ENCODE results near the gene KLHDC7B.

DNA sequence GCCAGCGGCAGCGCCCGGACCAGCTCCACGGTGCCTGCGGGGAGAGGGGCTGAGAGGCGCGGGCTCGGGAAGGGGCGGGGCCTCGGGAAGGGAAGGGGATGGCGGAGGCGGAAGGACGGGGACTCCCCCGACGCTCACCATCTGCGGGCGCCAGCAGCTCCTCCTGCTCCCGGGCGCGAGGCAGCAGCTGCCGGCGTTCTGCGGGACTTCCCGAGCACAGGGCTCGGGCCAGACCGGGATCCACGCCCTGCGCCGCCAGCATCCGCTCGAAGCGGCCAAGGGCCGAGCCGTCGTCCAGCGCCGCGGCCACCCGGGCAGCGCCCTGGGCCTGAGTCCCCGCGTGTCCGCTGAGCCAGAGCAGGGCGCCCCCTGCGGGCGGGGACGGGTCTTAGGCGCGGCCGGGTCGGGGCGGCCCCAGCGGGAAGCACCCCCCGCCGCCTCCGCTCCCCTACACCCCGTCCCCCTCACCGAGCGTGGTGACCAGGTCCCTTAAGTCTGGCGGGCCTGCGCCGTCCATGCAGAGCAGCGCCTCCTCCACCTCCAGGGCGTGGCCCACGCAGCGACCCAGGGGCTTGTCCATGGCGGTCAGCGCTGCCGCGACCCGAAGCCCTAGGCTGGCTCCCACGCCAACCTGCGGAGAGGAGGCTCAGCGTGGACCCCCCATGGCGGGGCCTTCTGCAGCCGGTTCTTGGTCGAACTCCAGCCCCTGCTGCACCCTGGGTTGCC, 19.4 kb upstream of the KLHDC7B start:
- TF ChIP-seq, protein P1, sequence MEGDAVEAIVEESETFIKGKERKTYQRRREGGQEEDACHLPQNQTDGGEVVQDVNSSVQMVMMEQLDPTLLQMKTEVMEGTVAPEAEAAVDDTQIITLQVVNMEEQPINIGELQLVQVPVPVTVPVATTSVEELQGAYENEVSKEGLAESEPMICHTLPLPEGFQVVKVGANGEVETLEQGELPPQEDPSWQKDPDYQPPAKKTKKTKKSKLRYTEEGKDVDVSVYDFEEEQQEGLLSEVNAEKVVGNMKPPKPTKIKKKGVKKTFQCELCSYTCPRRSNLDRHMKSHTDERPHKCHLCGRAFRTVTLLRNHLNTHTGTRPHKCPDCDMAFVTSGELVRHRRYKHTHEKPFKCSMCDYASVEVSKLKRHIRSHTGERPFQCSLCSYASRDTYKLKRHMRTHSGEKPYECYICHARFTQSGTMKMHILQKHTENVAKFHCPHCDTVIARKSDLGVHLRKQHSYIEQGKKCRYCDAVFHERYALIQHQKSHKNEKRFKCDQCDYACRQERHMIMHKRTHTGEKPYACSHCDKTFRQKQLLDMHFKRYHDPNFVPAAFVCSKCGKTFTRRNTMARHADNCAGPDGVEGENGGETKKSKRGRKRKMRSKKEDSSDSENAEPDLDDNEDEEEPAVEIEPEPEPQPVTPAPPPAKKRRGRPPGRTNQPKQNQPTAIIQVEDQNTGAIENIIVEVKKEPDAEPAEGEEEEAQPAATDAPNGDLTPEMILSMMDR (IDR thresholded peaks at IDR 0.05) = peak; percentile 82
- TF ChIP-seq, protein P2, sequence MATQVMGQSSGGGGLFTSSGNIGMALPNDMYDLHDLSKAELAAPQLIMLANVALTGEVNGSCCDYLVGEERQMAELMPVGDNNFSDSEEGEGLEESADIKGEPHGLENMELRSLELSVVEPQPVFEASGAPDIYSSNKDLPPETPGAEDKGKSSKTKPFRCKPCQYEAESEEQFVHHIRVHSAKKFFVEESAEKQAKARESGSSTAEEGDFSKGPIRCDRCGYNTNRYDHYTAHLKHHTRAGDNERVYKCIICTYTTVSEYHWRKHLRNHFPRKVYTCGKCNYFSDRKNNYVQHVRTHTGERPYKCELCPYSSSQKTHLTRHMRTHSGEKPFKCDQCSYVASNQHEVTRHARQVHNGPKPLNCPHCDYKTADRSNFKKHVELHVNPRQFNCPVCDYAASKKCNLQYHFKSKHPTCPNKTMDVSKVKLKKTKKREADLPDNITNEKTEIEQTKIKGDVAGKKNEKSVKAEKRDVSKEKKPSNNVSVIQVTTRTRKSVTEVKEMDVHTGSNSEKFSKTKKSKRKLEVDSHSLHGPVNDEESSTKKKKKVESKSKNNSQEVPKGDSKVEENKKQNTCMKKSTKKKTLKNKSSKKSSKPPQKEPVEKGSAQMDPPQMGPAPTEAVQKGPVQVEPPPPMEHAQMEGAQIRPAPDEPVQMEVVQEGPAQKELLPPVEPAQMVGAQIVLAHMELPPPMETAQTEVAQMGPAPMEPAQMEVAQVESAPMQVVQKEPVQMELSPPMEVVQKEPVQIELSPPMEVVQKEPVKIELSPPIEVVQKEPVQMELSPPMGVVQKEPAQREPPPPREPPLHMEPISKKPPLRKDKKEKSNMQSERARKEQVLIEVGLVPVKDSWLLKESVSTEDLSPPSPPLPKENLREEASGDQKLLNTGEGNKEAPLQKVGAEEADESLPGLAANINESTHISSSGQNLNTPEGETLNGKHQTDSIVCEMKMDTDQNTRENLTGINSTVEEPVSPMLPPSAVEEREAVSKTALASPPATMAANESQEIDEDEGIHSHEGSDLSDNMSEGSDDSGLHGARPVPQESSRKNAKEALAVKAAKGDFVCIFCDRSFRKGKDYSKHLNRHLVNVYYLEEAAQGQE (IDR thresholded peaks at IDR 0.05; ENCODE audit: insufficient read depth in 1 of 2, low read depth in 2 of 2, low read length in 1 of 2) = no peak
- peak; percentile 47; the same call in 1 of the 2 replicates for TF ChIP-seq POLR2AphosphoS5 (IDR thresholded peaks at IDR 0.05; ENCODE audit: low read depth, low read length)

Measured in Panc1 (cell line).